ENCODE measurements around the gene SMPX.

SMPX gene

DNA sequence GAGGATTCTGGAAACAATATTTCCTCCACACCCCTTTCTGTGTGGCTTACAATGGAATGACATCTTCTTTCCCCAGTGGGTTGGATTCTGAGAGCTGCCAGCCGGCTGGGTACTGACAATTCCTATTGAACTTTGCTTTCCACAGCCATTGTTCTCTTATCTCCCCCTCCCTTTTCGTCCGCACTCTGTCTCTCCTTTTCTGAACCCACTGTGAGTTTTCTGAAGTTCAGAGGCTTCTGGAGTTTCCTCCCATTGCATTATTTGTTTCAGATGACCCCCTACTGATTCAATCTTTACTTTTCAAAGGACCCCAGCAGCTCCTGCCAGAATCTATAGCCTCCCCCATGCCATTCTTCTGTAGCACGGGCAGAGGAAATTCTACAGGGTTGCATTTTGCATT is 10.4 kb downstream of the SMPX start:
- no peak for DNase-seq (ENCODE audit: low spot score)
- TF ChIP-seq, protein P1, sequence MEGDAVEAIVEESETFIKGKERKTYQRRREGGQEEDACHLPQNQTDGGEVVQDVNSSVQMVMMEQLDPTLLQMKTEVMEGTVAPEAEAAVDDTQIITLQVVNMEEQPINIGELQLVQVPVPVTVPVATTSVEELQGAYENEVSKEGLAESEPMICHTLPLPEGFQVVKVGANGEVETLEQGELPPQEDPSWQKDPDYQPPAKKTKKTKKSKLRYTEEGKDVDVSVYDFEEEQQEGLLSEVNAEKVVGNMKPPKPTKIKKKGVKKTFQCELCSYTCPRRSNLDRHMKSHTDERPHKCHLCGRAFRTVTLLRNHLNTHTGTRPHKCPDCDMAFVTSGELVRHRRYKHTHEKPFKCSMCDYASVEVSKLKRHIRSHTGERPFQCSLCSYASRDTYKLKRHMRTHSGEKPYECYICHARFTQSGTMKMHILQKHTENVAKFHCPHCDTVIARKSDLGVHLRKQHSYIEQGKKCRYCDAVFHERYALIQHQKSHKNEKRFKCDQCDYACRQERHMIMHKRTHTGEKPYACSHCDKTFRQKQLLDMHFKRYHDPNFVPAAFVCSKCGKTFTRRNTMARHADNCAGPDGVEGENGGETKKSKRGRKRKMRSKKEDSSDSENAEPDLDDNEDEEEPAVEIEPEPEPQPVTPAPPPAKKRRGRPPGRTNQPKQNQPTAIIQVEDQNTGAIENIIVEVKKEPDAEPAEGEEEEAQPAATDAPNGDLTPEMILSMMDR (IDR thresholded peaks at IDR 0.05; ENCODE audit: extremely low read depth, insufficient read depth, missing control alignments) = no peak
- in situ Hi-C loops (cut with MboI; ENCODE audit: low pct_unique_long_range_greater_than_20kb, low sequenced_read_pairs, unreplicated experiment) = loop anchor here (25.0 kb wide), 1 partner anchor 1210 kb away; no protein-coding TSS in a partner anchor

DNA sequence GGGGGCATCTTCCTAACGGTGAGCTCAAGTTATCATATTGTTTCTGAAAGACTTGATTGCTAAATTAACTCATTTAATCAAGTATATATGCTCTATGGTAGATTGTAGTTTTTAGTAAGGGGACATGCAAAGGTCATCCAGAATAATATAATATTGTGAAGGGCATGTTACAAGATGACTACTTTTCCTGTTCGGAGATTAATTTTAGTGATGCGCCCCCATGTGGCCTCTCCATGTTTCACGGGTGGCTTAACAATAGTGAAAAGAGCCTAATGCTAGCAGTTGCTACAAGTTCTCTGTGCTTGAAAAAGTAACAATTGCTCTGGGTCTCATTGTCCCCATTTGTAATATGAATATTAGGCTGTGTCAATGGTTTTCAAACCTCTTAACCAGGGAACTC is 12.2 kb downstream of the SMPX start:
- TF ChIP-seq, protein P1 (IDR thresholded peaks at IDR 0.05; ENCODE audit: extremely low read depth, insufficient read depth, missing control alignments) = peak; percentile 66
- in situ Hi-C loops (cut with MboI; ENCODE audit: low pct_unique_long_range_greater_than_20kb, low sequenced_read_pairs, unreplicated experiment) = loop anchor here (25.0 kb wide), 1 partner anchor 1208 kb away; no protein-coding TSS in a partner anchor
- peak; percentile 11 for DNase-seq (ENCODE audit: low spot score)

DNA sequence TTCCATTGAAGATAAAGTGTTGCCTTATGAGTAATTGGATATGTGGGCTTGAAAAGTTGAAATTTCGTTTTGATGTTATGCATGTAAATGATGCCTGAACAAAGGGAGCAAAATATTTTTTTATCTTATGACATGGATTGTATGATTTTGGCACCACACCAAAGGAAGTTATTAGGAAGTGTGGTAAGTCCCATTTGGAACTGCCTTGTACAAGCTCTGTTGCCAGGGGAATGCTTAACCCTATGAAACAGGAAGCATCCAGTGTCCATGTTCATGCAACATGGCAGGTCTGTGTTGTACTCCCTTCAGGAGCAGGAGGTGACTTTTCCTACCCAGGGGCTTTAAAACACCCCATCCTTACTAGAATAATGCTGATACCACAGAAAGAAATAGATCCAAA is 13.2 kb downstream of the SMPX start:
- DNase-seq (ENCODE audit: low spot score) = no peak
- in situ Hi-C loops (cut with MboI; ENCODE audit: low pct_unique_long_range_greater_than_20kb, low sequenced_read_pairs, unreplicated experiment) = loop anchor here (25.0 kb wide), 1 partner anchor 1207 kb away; no protein-coding TSS in a partner anchor
- TF ChIP-seq, protein P1 (IDR thresholded peaks at IDR 0.05; ENCODE audit: extremely low read depth, insufficient read depth, missing control alignments) = no peak

DNA sequence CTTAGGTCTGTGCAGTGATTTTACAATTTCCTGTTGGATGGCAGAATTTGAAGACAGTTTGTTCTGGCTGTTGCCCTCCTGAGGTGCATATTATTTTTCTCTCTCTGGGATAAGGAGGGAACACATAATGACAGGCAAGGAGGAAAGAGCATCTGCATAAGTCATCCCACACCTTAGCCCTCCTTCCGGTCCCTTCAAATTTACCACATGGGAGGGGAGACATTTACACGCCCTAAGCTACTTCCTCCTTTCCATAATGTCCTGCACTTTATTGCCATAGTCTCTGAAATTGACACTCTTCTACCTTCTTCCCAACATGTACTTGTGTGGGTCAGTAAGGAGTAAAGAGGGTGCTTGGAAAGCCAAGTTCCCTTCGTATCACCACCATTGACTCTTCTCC is 13.9 kb downstream of the SMPX start:
- in situ Hi-C loops (cut with MboI; ENCODE audit: low pct_unique_long_range_greater_than_20kb, low sequenced_read_pairs, unreplicated experiment) = loop anchor here (25.0 kb wide), 1 partner anchor 1207 kb away; no protein-coding TSS in a partner anchor
- DNase-seq (ENCODE audit: low spot score) = no peak

DNA sequence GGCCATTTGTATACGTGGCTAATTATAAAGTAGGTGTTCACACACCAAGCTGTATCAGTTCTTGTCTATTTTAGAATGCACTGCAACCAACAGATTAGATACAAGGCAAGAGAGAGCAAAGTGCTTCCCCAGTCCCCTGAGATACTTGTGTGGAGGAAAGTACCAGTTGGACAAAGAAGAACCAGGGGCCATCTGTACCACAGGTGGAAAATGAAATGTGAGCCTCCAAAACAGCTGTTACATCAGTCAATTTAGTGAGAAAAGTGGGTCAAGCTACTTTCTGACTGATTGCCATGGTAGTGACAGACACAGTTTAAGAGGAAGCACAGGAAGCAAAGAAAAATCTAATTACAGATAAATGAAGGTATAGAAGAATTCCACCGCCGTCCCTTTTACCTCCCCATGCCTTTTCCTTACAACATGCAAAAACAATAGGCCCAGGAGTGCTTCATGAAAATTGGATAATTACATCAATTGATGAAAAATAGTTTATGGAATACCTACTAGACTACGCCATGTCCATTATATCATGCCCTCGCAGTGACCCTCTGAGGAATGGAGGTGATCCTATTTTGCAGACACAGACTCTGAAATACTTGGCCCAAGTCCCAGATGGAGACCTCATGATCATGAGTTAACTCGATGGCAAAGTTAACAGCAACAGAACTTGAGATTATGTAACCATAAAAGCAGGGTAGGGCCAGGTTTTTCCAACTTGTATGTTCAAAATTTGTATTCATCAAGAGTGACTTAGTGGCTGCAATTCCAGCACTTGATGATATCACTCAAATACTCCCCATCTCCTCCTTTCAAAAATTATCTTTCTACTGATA is 15.8 kb downstream of the SMPX start:
- in situ Hi-C loops (cut with MboI; ENCODE audit: low pct_unique_long_range_greater_than_20kb, low sequenced_read_pairs, unreplicated experiment) = loop anchor here (25.0 kb wide), 1 partner anchor 1205 kb away; no protein-coding TSS in a partner anchor
- DNase-seq (ENCODE audit: low spot score) = no peak

More for the DNA sequence above, 13.9 kb downstream of the SMPX start:
- TF ChIP-seq, protein P1 (IDR thresholded peaks at IDR 0.05; ENCODE audit: extremely low read depth, insufficient read depth, missing control alignments) = no peak

DNA sequence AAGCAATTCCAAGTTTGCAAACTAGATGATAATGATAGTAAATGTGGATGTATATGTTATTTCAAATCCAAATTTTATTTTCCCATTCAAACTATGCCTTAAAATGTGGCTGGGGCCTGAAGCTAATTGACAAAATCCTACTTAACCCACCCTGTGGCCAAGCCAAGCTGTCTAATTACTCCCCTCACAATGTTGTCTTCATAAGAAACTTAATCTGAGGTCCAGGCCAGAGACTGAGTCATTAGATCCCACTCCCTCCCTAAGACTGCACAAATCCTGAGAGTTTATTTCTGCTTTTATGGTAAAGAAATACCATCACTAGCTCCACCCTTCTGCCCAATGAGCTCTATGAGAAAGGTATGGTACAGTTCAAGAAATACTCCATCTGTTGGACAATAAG is 16.6 kb downstream of the SMPX start:
- in situ Hi-C loops (cut with MboI; ENCODE audit: low pct_unique_long_range_greater_than_20kb, low sequenced_read_pairs, unreplicated experiment) = loop anchor here (25.0 kb wide), 1 partner anchor 1204 kb away; no protein-coding TSS in a partner anchor
- TF ChIP-seq, protein P1 (IDR thresholded peaks at IDR 0.05; ENCODE audit: extremely low read depth, insufficient read depth, missing control alignments) = no peak

More for the DNA sequence above, 15.8 kb downstream of the SMPX start:
- TF ChIP-seq, protein P1 (IDR thresholded peaks at IDR 0.05; ENCODE audit: extremely low read depth, insufficient read depth, missing control alignments) = no peak

More for the DNA sequence above, 16.6 kb downstream of the SMPX start:
- DNase-seq (ENCODE audit: low spot score) = no peak

Measured in GM13977 (cell line).